PC-9 (cell line): ENCODE results near the gene KIF26A.

Source experiments
- EZH2 ChIP-seq: fragments of 200-600 bp; sonication (generic); IDR thresholded peaks from 2 replicates; pipeline ENCODE4 v1.8.0; 2017; ENCODE audit warnings: antibody characterized with exemption, low read depth
- TF ChIP-seq, protein P1 (sequence below): fragments of 200-600 bp; sonication (generic); conservative IDR thresholded peaks from 2 replicates; pipeline ENCODE4 v1.6.1; 2017; ENCODE audit warnings: mixed run types, antibody characterized with exemption, mild to moderate bottlenecking, moderate library complexity

DNA sequence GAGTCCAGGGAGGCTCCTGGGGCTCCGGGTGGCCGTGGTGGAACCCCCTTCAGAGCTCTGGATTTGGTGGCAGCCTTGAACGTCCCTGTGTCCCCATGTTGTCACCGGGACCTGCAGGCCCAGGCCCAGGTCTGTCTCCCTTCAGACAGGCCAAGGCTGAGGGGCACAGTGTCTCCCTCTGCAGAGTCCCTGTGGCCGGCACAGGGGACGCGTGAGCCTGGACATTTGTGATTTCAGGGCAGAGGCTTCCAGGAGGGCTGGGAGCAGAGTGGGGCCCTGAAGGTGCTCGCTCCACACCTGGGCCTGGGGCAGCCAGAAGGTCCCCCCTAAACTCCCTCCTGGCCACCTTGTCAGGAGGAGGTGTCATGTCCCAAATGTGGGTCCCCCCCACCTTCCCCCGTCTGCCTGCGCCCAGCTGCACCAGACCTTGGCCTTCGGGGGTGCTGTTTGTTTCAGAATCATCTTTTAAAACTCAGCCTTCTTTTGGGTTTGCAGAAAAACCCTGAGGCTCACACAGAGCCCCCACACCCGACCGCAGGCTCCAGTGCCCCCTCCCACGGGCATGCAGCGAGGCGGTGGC lies 47.6 kb downstream of the KIF26A start:
- TF ChIP-seq, protein P1, sequence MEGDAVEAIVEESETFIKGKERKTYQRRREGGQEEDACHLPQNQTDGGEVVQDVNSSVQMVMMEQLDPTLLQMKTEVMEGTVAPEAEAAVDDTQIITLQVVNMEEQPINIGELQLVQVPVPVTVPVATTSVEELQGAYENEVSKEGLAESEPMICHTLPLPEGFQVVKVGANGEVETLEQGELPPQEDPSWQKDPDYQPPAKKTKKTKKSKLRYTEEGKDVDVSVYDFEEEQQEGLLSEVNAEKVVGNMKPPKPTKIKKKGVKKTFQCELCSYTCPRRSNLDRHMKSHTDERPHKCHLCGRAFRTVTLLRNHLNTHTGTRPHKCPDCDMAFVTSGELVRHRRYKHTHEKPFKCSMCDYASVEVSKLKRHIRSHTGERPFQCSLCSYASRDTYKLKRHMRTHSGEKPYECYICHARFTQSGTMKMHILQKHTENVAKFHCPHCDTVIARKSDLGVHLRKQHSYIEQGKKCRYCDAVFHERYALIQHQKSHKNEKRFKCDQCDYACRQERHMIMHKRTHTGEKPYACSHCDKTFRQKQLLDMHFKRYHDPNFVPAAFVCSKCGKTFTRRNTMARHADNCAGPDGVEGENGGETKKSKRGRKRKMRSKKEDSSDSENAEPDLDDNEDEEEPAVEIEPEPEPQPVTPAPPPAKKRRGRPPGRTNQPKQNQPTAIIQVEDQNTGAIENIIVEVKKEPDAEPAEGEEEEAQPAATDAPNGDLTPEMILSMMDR, result no peak
- no peak for TF ChIP-seq EZH2
